ENCODE data around the gene RGSL1.

GRCh38 chr1:182476625-182477024, 26.7 kb downstream of the RGSL1 start:
- TF ChIP-seq, protein P1, sequence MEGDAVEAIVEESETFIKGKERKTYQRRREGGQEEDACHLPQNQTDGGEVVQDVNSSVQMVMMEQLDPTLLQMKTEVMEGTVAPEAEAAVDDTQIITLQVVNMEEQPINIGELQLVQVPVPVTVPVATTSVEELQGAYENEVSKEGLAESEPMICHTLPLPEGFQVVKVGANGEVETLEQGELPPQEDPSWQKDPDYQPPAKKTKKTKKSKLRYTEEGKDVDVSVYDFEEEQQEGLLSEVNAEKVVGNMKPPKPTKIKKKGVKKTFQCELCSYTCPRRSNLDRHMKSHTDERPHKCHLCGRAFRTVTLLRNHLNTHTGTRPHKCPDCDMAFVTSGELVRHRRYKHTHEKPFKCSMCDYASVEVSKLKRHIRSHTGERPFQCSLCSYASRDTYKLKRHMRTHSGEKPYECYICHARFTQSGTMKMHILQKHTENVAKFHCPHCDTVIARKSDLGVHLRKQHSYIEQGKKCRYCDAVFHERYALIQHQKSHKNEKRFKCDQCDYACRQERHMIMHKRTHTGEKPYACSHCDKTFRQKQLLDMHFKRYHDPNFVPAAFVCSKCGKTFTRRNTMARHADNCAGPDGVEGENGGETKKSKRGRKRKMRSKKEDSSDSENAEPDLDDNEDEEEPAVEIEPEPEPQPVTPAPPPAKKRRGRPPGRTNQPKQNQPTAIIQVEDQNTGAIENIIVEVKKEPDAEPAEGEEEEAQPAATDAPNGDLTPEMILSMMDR (conservative IDR thresholded peaks at IDR 0.05 in 1 of 2, IDR thresholded peaks at IDR 0.05 in 1 of 2; ENCODE audit: low read depth in 1 of 2, low read length in 2 of 2), result no peak
- no peak for TF ChIP-seq EZH2 (IDR thresholded peaks at IDR 0.05; ENCODE audit: low read length, missing control alignments)

Data from fibroblast of lung (primary cell).